ENCODE data around the gene H2BW2.
"Not testable (repeated sequence)": the region's sequence is repeated elsewhere in the genome, so short reads cannot be mapped to it uniquely, and the experiment has no call there.

Gene H2BW2

DNA sequence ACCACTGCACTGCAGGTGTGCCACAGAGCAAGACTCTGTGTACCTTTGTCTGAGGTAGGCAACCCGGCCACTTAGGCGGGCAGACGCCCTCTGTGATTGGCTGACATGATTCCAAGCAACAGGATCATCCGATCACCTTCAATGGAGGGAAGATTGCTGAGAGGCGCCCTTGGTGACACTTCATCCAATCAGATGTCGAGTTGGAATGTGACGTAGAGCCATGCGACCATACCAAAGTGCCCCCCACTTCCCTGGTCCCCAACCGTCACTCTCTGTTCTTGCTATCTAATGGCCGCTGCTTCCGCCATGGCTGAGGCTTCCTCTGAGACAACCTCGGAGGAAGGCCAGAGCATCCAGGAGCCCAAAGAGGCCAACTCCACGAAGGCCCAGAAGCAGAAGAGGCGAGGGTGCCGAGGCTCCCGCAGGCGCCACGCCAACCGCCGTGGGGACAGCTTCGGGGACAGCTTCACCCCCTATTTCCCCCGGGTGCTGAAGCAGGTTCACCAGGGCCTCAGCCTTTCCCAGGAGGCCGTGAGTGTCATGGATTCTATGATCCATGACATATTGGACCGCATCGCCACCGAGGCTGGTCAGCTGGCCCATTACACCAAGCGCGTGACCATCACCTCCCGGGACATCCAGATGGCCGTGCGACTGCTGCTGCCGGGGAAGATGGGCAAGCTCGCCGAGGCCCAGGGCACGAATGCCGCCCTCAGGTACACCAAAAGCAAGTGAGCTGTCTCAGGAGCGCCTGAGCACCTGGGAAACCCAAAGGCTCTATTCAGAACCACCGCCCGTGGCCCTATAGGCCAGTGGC lies at the start of gene H2BW2:
Gene H2BW2, plus strand, starts transcription at position 268 of the 817 bp plus-strand sequence. Its CDS starts 39 bp downstream, at position 307.
- H3K4me3 ChIP-seq (ENCODE audit: low read length), result no peak within 1 kb of the TSS
- H3K4me1 ChIP-seq (ENCODE audit: control insufficient read depth, low read depth, low read length), result peaks cover 4% of the 10 kb centered on the region
- H3K9me3 ChIP-seq (ENCODE audit: control insufficient read depth, low read depth, low read length), result no peaks in the 10 kb centered on the region
- H3K27ac ChIP-seq (ENCODE audit: low read length), result no peak within 1 kb of the TSS
- H3K9ac ChIP-seq (ENCODE audit: low read length), result no peak within 1 kb of the TSS
- H3K27me3 ChIP-seq (ENCODE audit: control insufficient read depth, insufficient read depth, low read length), result no peaks in the 10 kb centered on the region
- no peaks in the 10 kb centered on the region for H3K36me3 ChIP-seq (ENCODE audit: control insufficient read depth, low read depth, low read length)

DNA sequence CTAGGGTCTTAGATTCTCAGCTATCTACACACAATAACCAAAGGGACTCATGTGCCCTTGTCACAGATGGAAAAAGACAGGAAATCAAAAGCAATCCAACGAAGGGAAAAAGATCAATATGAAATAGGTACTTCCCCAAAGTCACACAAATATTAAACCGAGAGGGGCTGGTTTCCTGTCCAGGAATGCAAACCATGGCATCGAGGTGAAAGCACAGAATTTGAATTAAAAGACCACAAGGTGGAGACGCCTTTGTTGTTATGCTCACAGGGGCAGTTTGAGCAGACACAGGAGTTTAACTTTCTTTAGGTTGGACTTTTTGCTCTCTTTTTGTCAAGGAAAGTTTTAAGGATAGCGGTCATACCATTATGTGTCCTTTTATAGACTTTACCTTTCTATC lies 40.5 kb upstream of the H2BW2 start:
- no peaks in the 10 kb centered on the region for H3K27me3 ChIP-seq (ENCODE audit: control insufficient read depth, insufficient read depth, low read length)
- no peaks in the 10 kb centered on the region for H3K36me3 ChIP-seq (ENCODE audit: control insufficient read depth, low read depth, low read length)
- H3K9ac ChIP-seq (ENCODE audit: low read length), result no peak overlapping the region
- H3K9me3 ChIP-seq (ENCODE audit: control insufficient read depth, low read depth, low read length), result no peaks in the 10 kb centered on the region
- peaks cover 3% of the 10 kb centered on the region for H3K4me1 ChIP-seq (ENCODE audit: control insufficient read depth, low read depth, low read length)
- H3K4me3 ChIP-seq (ENCODE audit: low read length), result no peak overlapping the region
- no peak overlapping the region for H3K27ac ChIP-seq (ENCODE audit: low read length)

DNA sequence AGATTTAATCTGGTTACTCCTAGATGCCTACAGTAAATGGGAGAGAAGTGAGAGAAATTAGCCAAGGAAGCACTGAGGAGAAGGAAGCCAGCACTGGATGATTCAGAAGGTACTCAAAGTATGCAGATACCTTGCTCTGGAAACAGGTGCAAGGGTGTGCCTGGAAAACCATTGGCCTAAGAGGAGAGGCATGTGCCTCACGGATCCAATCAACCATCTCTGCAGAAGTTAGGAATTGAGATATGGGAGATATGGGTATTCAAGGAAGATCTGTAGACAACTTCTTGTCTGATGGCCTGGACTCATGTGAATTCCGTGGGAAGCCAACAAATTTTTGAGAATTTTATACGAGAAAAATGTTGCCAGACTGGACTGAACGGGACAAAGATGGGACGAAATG lies 30.9 kb upstream of the H2BW2 start:
- Histone ChIP-seq H3K4me1 (ENCODE audit: control insufficient read depth, low read depth, low read length) (no peaks in the 10 kb centered on the region), H3K27me3 (ENCODE audit: control insufficient read depth, insufficient read depth, low read length) (no peaks in the 10 kb centered on the region), H3K4me3 (ENCODE audit: low read length) (no peak overlapping the region), H3K9me3 (ENCODE audit: control insufficient read depth, low read depth, low read length) (no peaks in the 10 kb centered on the region), H3K36me3 (ENCODE audit: control insufficient read depth, low read depth, low read length) (no peaks in the 10 kb centered on the region), H3K9ac (ENCODE audit: low read length) (no peak overlapping the region), H3K27ac (ENCODE audit: low read length) (no peak overlapping the region)

DNA sequence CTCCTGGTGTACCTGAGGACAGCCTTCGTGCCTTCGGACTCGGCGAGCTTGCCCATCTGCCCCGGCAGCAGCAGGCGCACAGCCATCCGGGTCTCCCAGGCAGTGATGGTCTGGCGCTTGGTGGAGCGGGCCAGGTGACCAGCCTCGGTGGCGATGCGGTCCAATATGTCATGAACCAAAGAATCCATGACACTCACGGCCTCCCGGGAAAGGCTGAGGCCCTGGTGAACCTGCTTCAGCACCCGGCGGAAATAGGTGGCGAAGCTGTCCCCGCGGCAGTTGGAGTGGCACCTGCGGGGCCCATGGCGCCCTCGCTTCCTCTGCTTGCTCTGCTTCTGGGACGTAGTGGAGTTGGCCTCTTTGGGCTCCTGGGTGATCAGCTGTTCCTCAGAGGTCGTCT lies 26.6 kb upstream of the H2BW2 start:
- no peak overlapping the region for H3K9ac ChIP-seq (ENCODE audit: low read length)
- no peaks in the 10 kb centered on the region for H3K9me3 ChIP-seq (ENCODE audit: control insufficient read depth, low read depth, low read length)
- no peaks in the 10 kb centered on the region for H3K36me3 ChIP-seq (ENCODE audit: control insufficient read depth, low read depth, low read length)
- no peaks in the 10 kb centered on the region for H3K4me1 ChIP-seq (ENCODE audit: control insufficient read depth, low read depth, low read length)
- H3K27ac ChIP-seq (ENCODE audit: low read length), result no peak overlapping the region
- no peaks in the 10 kb centered on the region for H3K27me3 ChIP-seq (ENCODE audit: control insufficient read depth, insufficient read depth, low read length)
- no peak overlapping the region for H3K4me3 ChIP-seq (ENCODE audit: low read length)

DNA sequence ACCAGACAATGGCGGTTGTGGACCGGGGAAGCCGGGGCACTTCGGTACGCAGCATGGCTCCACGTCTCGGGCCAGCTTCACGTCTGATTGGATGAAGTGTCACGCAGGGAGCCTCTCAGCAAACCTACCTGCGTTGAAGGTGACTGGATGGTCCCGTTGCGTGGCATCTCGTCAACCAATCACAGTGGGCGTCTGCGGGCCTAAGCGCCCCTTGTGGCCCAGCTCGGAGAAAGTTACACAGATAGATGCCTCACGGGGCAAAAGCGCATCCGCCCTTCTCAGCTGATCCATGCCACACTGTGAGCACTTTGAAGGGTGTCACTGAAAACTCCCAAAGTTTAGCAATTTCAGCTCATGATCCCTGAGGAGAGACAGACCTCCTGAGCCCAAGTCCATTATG lies 26.1 kb upstream of the H2BW2 start, which contains the start of gene H2BW1:
Gene H2BW1, minus strand, starts transcription at position 103 of the 400 bp plus-strand sequence. CDS start 132 bp downstream, outside the sequence.
- Histone ChIP-seq H3K4me1 (ENCODE audit: control insufficient read depth, low read depth, low read length) (no peaks in the 10 kb centered on the region), H3K4me3 (ENCODE audit: low read length) (no peak within 1 kb of the TSS), H3K27ac (ENCODE audit: low read length) (no peak within 1 kb of the TSS), H3K9ac (ENCODE audit: low read length) (no peak within 1 kb of the TSS), H3K9me3 (ENCODE audit: control insufficient read depth, low read depth, low read length) (no peaks in the 10 kb centered on the region), H3K36me3 (ENCODE audit: control insufficient read depth, low read depth, low read length) (no peaks in the 10 kb centered on the region), H3K27me3 (ENCODE audit: control insufficient read depth, insufficient read depth, low read length) (no peaks in the 10 kb centered on the region)

DNA sequence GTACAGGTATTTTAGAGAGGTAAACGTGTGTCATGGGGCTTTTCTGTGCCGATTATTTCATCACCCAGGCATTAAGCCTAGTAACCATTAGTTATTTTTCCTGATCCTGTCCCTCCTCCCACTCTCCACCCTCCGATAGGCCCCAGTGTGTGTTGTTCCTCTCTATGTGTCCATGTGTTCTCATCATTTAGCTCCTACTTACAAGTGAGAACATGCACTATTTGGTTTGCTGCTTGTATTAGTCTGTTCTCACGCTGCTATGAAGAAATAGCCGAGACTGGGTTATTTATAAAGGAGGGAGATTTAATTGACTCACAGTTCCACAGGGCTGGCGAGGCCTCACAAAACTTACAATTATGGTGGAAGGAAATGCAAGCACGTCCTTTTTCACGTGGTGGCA lies 24.2 kb upstream of the H2BW2 start:
- H3K4me1 ChIP-seq (ENCODE audit: control insufficient read depth, low read depth, low read length); H3K9me3 ChIP-seq (ENCODE audit: control insufficient read depth, low read depth, low read length); H3K4me3 ChIP-seq (ENCODE audit: low read length); H3K27ac ChIP-seq (ENCODE audit: low read length); H3K36me3 ChIP-seq (ENCODE audit: control insufficient read depth, low read depth, low read length); H3K27me3 ChIP-seq (ENCODE audit: control insufficient read depth, insufficient read depth, low read length); H3K9ac ChIP-seq (ENCODE audit: low read length): not testable (repeated sequence)

DNA sequence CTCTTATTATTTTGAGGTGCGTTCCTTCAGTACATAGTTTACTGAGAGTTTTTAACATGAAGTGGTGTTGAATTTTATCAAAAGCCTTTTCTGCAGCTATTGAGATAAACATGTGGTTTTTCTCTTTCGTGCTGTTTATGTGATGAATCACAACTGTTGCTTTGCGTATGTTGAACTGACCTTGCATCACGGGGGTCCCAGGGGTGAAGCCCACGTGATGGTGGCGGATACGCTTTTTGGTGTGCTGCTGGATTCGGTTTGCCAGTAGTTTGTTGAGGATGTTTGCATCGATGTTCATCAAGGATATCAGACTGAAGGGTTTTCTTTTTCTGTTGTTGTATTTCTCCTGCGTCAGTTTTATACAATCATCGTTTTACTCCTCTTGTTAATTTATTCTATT lies 21.6 kb upstream of the H2BW2 start:
- H3K4me1 ChIP-seq (ENCODE audit: control insufficient read depth, low read depth, low read length), result no peaks in the 10 kb centered on the region
- no peaks in the 10 kb centered on the region for H3K9me3 ChIP-seq (ENCODE audit: control insufficient read depth, low read depth, low read length)
- H3K9ac ChIP-seq (ENCODE audit: low read length), result no peak overlapping the region
- H3K36me3 ChIP-seq (ENCODE audit: control insufficient read depth, low read depth, low read length), result no peaks in the 10 kb centered on the region
- no peak overlapping the region for H3K27ac ChIP-seq (ENCODE audit: low read length)
- no peaks in the 10 kb centered on the region for H3K27me3 ChIP-seq (ENCODE audit: control insufficient read depth, insufficient read depth, low read length)
- H3K4me3 ChIP-seq (ENCODE audit: low read length), result no peak overlapping the region

DNA sequence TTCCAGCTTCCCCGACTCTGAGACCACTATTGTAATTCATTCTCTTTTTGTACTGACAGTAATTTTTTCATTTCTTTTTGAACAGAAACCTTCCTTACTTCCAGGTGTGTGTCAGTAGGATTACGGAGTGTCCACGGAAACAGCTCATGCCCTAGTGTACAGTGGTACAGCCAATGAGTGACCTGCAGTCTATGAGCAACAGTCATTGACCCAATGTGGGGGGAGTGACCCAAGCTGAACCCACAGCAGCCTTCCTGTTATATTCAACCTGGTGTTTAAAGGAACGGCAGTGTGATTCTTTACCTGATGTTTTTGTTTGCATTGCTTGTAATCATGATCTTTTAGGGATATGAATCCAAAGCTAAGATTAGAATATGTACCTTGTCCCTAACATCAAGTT lies 1.2 kb downstream of the H2BW2 start:
- Histone ChIP-seq H3K9me3 (ENCODE audit: control insufficient read depth, low read depth, low read length) (no peaks in the 10 kb centered on the region), H3K27ac (ENCODE audit: low read length) (no peak overlapping the region), H3K9ac (ENCODE audit: low read length) (no peak overlapping the region), H3K4me3 (ENCODE audit: low read length) (no peak overlapping the region), H3K36me3 (ENCODE audit: control insufficient read depth, low read depth, low read length) (no peaks in the 10 kb centered on the region), H3K27me3 (ENCODE audit: control insufficient read depth, insufficient read depth, low read length) (no peaks in the 10 kb centered on the region), H3K4me1 (ENCODE audit: control insufficient read depth, low read depth, low read length) (peaks cover 4% of the 10 kb centered on the region)

DNA sequence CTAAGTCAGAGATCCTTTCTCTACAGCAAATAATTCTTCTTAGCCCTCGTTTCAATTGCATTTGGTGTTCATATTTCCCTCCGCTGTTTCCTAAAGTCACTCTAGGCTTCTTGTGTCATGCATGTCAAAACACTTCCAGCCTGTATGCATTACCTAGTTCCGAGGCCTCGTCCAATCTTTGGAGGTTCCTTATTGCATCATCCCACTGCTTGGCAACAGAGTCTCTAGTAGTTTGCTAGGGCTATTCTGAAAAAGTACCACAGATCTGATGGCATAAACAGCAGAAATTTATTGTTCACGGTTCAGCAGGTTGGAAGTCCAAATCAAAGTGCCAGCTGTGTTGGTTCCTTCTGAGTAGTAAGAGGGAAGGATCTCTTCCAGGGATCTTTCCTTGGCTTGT lies 5.9 kb downstream of the H2BW2 start:
- Histone ChIP-seq H3K27me3 (ENCODE audit: control insufficient read depth, insufficient read depth, low read length) (no peaks in the 10 kb centered on the region), H3K36me3 (ENCODE audit: control insufficient read depth, low read depth, low read length) (no peaks in the 10 kb centered on the region), H3K9me3 (ENCODE audit: control insufficient read depth, low read depth, low read length) (no peaks in the 10 kb centered on the region)

DNA sequence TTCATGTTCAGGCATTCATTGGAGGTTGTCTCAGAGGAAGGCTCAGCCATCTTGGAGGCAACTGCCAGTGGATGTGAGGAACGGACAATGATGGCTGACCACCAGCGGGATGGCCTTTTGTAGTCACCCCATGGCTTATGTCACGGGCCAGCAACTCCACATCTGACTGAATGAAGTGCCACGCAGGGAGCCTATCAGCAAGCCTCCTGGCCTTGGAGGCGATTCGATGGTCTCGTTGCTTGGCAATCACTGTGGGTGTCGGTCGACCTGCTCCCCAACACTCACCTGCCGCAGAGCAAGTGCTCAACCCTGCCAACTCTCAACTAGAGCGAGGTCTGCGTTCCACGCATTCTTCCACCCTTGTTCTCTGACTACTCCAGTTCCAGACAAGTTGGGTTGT lies 7.4 kb downstream of the H2BW2 start:
- H3K4me3 ChIP-seq (ENCODE audit: low read length), result no peak overlapping the region
- no peaks in the 10 kb centered on the region for H3K9me3 ChIP-seq (ENCODE audit: control insufficient read depth, low read depth, low read length)

More for the DNA sequence above, 5.9 kb downstream of the H2BW2 start:
- no peak overlapping the region for H3K4me3 ChIP-seq (ENCODE audit: low read length)
- H3K9ac ChIP-seq (ENCODE audit: low read length), result no peak overlapping the region
- H3K4me1 ChIP-seq (ENCODE audit: control insufficient read depth, low read depth, low read length), result peaks cover 4% of the 10 kb centered on the region
- no peak overlapping the region for H3K27ac ChIP-seq (ENCODE audit: low read length)

DNA sequence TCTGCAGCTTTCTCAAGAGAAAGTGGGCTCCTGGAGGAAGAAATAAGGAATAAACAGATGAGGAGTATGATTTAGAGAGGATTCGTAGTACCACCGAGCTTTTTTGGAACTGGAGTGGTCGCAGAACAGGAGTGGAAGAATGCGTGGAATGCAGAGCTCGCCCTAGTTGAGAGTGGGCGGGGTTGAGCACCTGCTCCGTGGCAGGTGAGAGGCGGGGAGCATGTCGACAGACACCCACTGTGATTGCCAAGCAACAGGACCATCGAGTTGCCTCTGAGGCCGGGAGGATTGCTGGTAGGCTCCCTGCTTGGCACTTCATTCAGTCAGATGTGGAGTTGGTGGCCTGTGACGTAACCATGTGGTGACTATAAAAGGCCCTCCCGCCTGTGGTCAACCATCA lies 15.2 kb downstream of the H2BW2 start:
- H3K9ac ChIP-seq (ENCODE audit: low read length); H3K4me1 ChIP-seq (ENCODE audit: control insufficient read depth, low read depth, low read length); H3K36me3 ChIP-seq (ENCODE audit: control insufficient read depth, low read depth, low read length); H3K27me3 ChIP-seq (ENCODE audit: control insufficient read depth, insufficient read depth, low read length); H3K27ac ChIP-seq (ENCODE audit: low read length); H3K9me3 ChIP-seq (ENCODE audit: control insufficient read depth, low read depth, low read length); H3K4me3 ChIP-seq (ENCODE audit: low read length): not testable (repeated sequence)

More for the DNA sequence above, 7.4 kb downstream of the H2BW2 start:
- H3K4me1 ChIP-seq (ENCODE audit: control insufficient read depth, low read depth, low read length), result peaks cover 4% of the 10 kb centered on the region
- H3K27ac ChIP-seq (ENCODE audit: low read length), result no peak overlapping the region
- H3K27me3 ChIP-seq (ENCODE audit: control insufficient read depth, insufficient read depth, low read length), result no peaks in the 10 kb centered on the region
- H3K9ac ChIP-seq (ENCODE audit: low read length), result no peak overlapping the region
- no peaks in the 10 kb centered on the region for H3K36me3 ChIP-seq (ENCODE audit: control insufficient read depth, low read depth, low read length)

DNA sequence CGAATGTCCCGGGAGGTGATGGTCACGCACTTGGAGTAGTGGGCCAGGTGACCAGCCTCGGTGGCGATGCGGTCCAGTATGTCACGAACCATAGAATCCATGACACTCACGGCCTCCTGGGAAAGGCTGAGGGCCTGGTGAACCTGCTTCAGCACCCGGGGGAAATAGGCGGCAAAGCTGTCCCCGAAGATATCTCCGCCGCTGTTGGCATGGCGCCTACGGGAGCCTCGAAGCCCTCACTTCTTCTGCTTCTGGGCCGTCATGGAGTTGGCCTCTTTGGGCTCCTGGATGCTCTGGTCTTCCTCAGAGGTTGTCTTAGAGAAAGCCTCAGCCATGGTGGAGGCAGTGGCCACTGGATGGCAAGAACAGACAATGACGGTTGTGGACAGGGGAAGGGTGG lies 22.9 kb downstream of the H2BW2 start:
- H3K4me3 ChIP-seq (ENCODE audit: low read length); H3K27ac ChIP-seq (ENCODE audit: low read length); H3K9me3 ChIP-seq (ENCODE audit: control insufficient read depth, low read depth, low read length); H3K27me3 ChIP-seq (ENCODE audit: control insufficient read depth, insufficient read depth, low read length); H3K4me1 ChIP-seq (ENCODE audit: control insufficient read depth, low read depth, low read length); H3K9ac ChIP-seq (ENCODE audit: low read length); H3K36me3 ChIP-seq (ENCODE audit: control insufficient read depth, low read depth, low read length): not testable (repeated sequence)
